ENCODE measurements around the gene ZNF639.
A peak's percentile ranks its signal among the peaks of the same experiment; 100 is the strongest.

Gene ZNF639

DNA sequence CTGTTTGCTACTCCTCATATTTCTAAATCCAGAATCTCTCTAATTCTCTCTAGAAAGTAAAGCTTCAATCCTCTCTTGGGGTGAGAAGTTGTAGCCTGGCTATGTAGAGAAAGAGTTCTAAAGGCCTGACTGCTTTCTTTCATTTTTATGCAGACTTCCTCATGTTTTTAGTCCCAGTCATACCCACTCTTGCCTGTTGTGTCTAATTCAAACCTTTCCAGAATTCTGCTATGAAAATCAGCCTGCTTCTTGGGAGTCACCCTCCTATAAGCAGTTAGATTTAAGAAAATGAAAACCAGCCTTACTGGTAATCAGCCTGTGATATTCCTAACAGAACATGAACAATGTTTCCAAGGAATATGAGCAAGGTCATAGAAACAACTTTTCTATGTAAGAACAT is 14.8 kb upstream of the ZNF639 start:
- H3K4me3 ChIP-seq (ENCODE audit: low read depth, low read length): no peak overlapping the region
- TF ChIP-seq, protein P1, sequence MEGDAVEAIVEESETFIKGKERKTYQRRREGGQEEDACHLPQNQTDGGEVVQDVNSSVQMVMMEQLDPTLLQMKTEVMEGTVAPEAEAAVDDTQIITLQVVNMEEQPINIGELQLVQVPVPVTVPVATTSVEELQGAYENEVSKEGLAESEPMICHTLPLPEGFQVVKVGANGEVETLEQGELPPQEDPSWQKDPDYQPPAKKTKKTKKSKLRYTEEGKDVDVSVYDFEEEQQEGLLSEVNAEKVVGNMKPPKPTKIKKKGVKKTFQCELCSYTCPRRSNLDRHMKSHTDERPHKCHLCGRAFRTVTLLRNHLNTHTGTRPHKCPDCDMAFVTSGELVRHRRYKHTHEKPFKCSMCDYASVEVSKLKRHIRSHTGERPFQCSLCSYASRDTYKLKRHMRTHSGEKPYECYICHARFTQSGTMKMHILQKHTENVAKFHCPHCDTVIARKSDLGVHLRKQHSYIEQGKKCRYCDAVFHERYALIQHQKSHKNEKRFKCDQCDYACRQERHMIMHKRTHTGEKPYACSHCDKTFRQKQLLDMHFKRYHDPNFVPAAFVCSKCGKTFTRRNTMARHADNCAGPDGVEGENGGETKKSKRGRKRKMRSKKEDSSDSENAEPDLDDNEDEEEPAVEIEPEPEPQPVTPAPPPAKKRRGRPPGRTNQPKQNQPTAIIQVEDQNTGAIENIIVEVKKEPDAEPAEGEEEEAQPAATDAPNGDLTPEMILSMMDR (IDR thresholded peaks at IDR 0.05; ENCODE audit: low read depth, low read length, missing control alignments): no peak
- no peak for DNase-seq (ENCODE audit: low read depth)
- in situ Hi-C loops (cut with HindIII; ENCODE audit: low sequenced_read_pairs): loop anchor here (25.0 kb wide), 1 partner anchor 196 kb away; no protein-coding TSS in a partner anchor

DNA sequence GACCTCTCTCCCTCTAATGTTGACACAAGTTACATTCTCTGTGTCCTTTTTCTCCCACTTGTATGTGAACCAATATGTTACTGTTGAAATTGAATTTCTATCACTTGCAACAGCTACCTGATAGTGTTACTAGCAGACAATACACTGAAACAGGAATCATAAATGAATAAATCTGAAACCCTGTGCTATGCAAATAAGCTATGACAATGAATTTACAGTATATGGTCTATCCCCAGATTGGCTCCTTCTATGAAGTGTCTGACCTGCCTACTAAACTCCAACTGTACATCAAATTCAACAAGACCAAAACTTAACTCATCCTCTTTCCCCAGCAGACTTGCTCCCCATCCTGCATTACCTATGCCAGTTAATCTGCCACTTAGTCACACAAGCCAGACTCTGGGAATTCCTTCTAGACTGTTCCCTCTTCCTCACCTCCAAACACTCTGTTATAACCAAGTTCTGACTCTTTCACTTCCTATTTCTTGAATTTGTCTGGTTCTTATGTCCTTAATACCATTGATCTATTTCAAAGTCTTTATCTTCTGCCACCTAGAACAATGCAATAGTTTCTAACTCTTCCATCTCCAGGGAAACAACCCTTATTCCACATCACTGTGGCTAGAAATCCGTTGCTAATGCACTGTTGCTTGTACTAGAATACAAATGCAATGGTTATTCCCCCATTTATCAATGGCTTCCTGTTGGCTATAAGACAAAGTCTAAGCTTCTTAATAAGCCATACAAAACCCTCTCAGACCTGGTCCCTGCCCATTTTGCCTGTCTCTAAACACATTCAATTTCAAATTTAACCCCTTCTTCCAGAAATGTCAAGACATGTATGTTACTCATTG is 13.4 kb upstream of the ZNF639 start:
- no peak overlapping the region for H3K4me3 ChIP-seq (ENCODE audit: low read depth, low read length)
- in situ Hi-C loops (cut with HindIII; ENCODE audit: low sequenced_read_pairs): loop anchor here (25.0 kb wide), 1 partner anchor 197 kb away; no protein-coding TSS in a partner anchor
- no peak for DNase-seq (ENCODE audit: low read depth)
- TF ChIP-seq, protein P1 (IDR thresholded peaks at IDR 0.05; ENCODE audit: low read depth, low read length, missing control alignments): no peak

DNA sequence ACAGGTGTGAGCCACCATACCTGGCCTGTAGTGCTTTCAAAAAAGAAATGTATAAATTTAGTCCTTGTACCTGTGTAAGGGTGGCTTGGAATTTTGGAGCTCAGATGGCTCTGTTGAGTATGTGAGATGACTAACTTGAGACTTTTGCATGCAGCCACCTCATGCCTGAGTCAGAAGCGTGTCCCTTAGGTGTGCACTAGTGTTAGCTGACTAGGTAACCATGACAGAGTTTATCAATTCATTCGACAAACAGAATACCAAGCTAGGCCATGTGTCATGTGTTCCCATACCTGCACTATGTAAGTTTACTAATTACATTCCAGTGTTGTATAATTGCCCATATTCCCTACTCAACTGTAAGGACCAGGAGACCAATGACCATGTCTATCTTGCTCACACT is 4.0 kb upstream of the ZNF639 start:
- in situ Hi-C loops (cut with HindIII; ENCODE audit: low sequenced_read_pairs): loop anchor here (25.0 kb wide), 1 partner anchor 207 kb away; no protein-coding TSS in a partner anchor
- no peak for DNase-seq (ENCODE audit: low read depth)

DNA sequence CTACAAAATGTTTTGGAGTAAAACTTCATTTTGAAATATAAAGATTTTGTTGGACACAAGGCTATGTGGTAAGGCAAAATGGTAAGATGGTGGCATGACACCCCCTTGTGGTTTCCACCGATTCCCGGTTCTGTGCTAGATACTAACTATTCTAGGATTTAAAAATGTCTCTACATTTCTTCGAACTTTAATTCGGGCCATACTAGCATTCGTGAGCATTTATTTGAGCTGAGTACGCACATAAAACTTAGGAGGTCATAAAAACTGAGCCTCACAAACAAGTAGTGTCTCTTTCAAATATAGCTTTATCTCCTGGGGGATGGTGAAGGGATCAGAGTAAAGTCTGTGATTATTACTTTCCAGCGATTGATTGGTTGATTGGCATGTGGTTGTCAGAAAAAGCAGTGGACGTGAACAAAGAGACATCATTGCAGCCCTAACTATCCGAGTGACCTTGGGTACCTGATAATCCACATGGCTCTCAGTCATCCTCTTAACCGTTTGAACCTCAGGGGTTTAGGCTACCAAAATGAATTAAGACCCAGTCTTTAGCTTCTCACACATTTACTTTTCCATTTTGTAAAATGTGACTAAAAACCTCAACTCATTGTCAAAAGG is 1.1 kb upstream of the ZNF639 start:
- H3K4me3 ChIP-seq (ENCODE audit: low read depth, low read length): peak overlapping the region; percentile 91
- peak; percentile 28 for DNase-seq (ENCODE audit: low read depth)
- in situ Hi-C loops (cut with HindIII; ENCODE audit: low sequenced_read_pairs): loop anchor here (25.0 kb wide), 1 partner anchor 209 kb away; no protein-coding TSS in a partner anchor
- TF ChIP-seq, protein P1 (IDR thresholded peaks at IDR 0.05; ENCODE audit: low read depth, low read length, missing control alignments): peak; percentile 51

More for the DNA sequence above, 4.0 kb upstream of the ZNF639 start:
- H3K4me3 ChIP-seq (ENCODE audit: low read depth, low read length): no peak overlapping the region
- TF ChIP-seq, protein P1 (IDR thresholded peaks at IDR 0.05; ENCODE audit: low read depth, low read length, missing control alignments): no peak

DNA sequence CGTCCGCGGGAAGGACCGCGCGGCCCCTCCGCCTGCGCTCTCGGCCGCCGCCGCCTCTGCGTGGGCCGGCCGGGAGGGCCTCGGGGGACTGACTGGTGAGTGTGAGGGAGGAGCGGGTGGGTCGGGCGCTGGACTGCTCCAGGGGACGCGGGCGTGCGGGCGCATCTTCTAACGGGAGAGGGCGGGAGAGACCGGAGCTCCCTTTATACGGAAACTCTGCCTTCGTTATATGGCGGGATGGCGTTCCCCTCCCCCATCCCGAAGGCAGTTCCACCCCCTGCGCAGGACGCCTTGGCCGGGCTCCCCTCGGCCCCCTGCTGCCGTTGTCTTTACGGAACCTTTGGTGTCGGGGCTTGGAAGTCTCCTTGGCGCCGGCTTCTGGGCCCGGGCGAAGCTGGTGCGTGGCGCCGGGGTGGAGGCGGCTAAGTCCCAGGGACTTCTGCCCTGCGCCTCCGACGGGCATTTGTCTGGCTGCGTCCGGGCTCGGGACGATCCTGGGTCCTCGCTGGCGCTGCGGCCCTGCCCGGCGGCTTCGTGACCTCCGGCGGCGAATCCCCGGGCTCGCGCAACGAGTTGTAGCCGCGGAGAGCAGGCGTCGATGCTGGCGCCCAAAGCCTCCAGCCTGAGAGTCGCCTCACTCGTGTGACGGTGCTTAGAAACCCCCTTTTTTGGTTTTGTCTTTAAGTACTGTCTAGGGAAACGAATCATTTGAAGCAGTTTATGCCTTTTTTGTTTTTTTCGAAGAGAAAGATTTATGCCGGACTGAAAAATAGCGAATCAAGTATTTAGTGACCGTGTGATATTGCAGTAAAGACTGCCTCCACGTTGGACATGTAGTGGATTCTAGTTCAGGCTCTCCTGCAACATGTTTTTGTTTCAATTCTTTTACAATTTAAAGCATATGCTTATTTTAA is 623 bp downstream of the ZNF639 start:
- DNase-seq (ENCODE audit: low read depth): no peak
- H3K4me3 ChIP-seq (ENCODE audit: low read depth, low read length): peak overlapping the region; percentile 91
- in situ Hi-C loops (cut with HindIII; ENCODE audit: low sequenced_read_pairs): loop anchor here (25.0 kb wide), 1 partner anchor 211 kb away; no protein-coding TSS in a partner anchor
- TF ChIP-seq, protein P1 (IDR thresholded peaks at IDR 0.05; ENCODE audit: low read depth, low read length, missing control alignments): no peak
